ENCODE measurements around the gene PGS1.

PGS1 gene

DNA sequence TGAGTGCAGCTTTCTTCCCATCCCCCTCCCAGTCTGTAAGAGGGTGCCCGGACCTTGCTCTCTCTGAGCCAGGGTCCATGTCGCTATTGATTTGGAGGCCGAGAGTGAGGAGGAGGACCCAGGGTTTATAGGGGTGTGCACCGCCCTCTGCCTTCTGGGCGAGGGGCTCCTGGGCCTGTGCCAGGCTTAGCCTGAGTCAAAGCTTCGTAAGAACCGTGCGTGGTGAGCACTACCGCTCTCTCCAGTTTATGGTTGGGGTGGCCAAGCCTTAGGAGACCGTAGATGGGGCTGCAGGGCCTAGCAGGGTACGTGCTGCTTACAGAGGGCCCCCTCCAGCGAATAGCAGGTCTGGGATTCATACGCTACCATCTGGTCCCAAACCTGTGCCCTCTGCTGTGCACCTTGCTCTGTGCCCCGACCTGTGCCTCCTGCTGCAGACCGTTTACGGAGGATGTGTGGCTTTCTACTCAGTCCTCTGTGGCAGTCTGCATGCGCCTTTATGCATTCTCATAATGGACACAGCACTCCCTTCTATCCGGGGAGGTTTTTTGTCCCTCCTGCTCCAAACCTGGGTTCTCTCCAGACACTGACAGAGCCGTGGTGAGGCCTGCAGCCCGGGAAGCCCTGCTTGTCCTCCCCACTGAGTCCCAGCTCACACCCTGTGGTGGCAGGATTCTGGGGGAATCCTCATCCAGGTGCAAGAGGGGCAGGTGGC, 54.7 kb downstream of the PGS1 start:
- Histone ChIP-seq H3K4me1 (peaks cover 0 to 34% (median 20%) of the 10 kb centered on the region in 10 experiments; a peak in 15 of 20 replicates), H3K27me3 (no peaks in the 10 kb centered on the region), H3K4me2 (peak overlapping the region in 5 of 11 experiments; percentile 32 to 56 (median 48); a peak in 6 of 22 replicates), H3K9me3 (replicated peaks in 1 of 11) (no peaks in the 10 kb centered on the region), H3K27ac (no peak overlapping the region), H4K20me1 (peaks cover 0 to 75% (median 17%) of the 10 kb centered on the region in 11 experiments; a peak in 12 of 22 replicates), H3K9ac (no peak overlapping the region; a peak in 1 of 22 replicates), H3K36me3 (peaks cover 11 to 26% (median 19%) of the 10 kb centered on the region in 11 experiments), H3K4me3 (no peak overlapping the region)
- TF ChIP-seq Cebpa-rat (IDR thresholded peaks at IDR 0.05) = no peak

GRCh38 chr17:78433780-78434335, 55.4 kb downstream of the PGS1 start:
- H3K9me3 ChIP-seq (replicated peaks in 1 of 11) = no peaks in the 10 kb centered on the region
- H3K9ac ChIP-seq = no peak overlapping the region; a peak in 1 of 22 replicates
- H3K27me3 ChIP-seq = no peaks in the 10 kb centered on the region
- H3K4me3 ChIP-seq = no peak overlapping the region
- peaks cover 0 to 34% (median 20%) of the 10 kb centered on the region in 10 experiments; a peak in 15 of 20 replicates for H3K4me1 ChIP-seq
- peaks cover 0 to 68% (median 11%) of the 10 kb centered on the region in 11 experiments; a peak in 10 of 22 replicates for H4K20me1 ChIP-seq
- no peak overlapping the region for H3K27ac ChIP-seq
- peaks cover 7 to 19% (median 13%) of the 10 kb centered on the region in 11 experiments; a peak in 20 of 22 replicates for H3K36me3 ChIP-seq
- H3K4me2 ChIP-seq = no peak overlapping the region
- no peak for TF ChIP-seq Cebpa-rat (IDR thresholded peaks at IDR 0.05)

GRCh38 chr17:78434455-78435329, 56.2 kb downstream of the PGS1 start:
- H3K4me1 ChIP-seq = peaks cover 0 to 34% (median 20%) of the 10 kb centered on the region in 10 experiments; a peak in 15 of 20 replicates
- no peaks in the 10 kb centered on the region for H3K27me3 ChIP-seq
- H3K9me3 ChIP-seq (replicated peaks in 1 of 11) = no peaks in the 10 kb centered on the region
- H3K9ac ChIP-seq = peak overlapping the region in 1 of 11 experiments; percentile 19; a peak in 1 of 22 replicates
- no peak overlapping the region for H3K4me2 ChIP-seq
- H4K20me1 ChIP-seq = peaks cover 0 to 60% (median 6%) of the 10 kb centered on the region in 11 experiments; a peak in 10 of 22 replicates
- H3K36me3 ChIP-seq = peaks cover 0 to 11% (median 5%) of the 10 kb centered on the region in 11 experiments; a peak in 16 of 22 replicates
- TF ChIP-seq Cebpa-rat (IDR thresholded peaks at IDR 0.05) = no peak
- H3K4me3 ChIP-seq = no peak overlapping the region
- no peak overlapping the region for H3K27ac ChIP-seq

DNA sequence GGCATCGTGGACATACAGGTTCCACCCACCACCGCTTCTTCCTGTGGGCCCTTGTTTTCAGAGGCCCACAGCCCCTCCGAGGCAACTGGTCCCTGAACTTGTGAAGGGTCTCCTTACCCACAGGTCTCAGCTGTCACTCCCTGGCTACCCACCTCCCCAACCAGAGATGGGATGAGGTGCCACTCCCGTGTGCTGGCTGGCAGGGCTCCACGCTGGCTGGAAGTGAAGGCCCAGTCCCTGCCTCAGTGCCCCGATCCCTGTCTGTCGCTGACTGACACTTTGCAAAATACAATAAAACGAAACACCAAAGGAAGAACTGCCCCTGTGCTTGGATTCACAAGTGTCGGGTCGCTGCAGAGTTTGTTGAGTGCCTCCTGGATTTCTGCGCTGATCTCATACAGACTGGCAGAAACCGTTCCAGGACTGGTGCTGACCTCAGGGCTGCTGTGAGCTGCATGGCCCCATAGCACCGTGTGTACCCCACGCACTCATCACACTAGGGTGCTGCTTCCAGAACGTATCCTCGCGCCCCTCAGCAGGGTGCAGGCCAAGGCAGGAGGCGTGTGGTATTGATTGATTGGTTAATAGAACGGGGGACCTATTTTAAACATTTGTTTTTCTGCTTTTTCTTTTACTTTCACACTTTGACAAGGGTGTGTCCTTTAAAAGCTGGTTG, 57.0 kb downstream of the PGS1 start:
- peak overlapping the region in 1 of 11 experiments; percentile 19; a peak in 2 of 22 replicates for H3K9ac ChIP-seq
- H3K9me3 ChIP-seq (replicated peaks in 1 of 11) = no peaks in the 10 kb centered on the region
- H3K4me2 ChIP-seq = no peak overlapping the region
- no peak overlapping the region for H3K4me3 ChIP-seq
- H3K36me3 ChIP-seq = 0 out of 22 replicates have a peak, but pooled peaks cover 0 to 3% (median 0%) of the 10 kb centered on the region in 11 experiments
- H4K20me1 ChIP-seq = peaks cover 0 to 52% (median 6%) of the 10 kb centered on the region in 11 experiments; a peak in 9 of 22 replicates
- H3K27me3 ChIP-seq = no peaks in the 10 kb centered on the region
- H3K4me1 ChIP-seq = peaks cover 0 to 35% (median 18%) of the 10 kb centered on the region in 10 experiments; a peak in 15 of 20 replicates
- no peak for TF ChIP-seq Cebpa-rat (IDR thresholded peaks at IDR 0.05)
- no peak overlapping the region for H3K27ac ChIP-seq

DNA sequence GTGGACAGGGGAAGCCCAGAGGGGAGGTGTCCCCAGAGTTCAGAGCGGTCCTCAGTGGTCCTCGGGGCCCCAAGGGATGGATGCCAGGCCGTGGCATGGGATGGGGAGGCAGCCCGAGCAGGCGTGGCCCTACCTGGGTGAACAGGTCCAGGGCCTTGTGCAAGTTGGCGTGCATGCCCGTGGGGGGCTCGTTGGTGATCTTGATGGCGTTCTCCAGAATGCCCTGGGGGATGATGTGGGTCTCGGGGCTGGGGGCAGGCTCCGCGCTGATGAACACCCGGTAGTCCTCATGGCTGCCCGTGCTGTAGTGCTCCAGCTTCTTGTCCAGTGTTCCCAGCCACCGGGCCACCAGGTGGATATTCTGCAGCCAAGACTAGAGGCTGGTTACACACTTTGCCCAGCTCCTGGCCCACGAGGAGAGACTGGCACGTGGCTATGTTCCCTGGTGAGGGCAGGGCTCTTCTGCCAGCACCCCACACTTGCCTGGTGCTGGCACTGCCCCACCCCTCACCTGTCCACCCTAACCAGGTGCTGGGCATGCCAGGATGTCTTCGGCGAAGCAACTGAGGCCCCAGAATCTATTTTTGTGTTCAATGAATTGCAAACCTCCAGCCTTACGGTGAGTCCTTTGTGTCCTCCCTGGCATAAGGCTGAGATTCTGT, 59.2 kb downstream of the PGS1 start:
- TF ChIP-seq Cebpa-rat (IDR thresholded peaks at IDR 0.05) = no peak
- Histone ChIP-seq H3K4me1 (peaks cover under 1 to 37% (median 23%) of the 10 kb centered on the region in 10 experiments; a peak in 17 of 20 replicates), H3K4me2 (no peak overlapping the region), H3K4me3 (no peak overlapping the region), H3K27me3 (no peaks in the 10 kb centered on the region), H3K27ac (no peak overlapping the region), H3K36me3 (no peaks in the 10 kb centered on the region), H3K9ac (no peak overlapping the region), H3K9me3 (replicated peaks in 1 of 11) (no peaks in the 10 kb centered on the region), H4K20me1 (peaks cover 0 to 31% (median 0%) of the 10 kb centered on the region in 11 experiments; a peak in 7 of 22 replicates)

GRCh38 chr17:78438271-78438691, 59.8 kb downstream of the PGS1 start:
- Histone ChIP-seq H3K27ac (no peak overlapping the region), H3K27me3 (no peaks in the 10 kb centered on the region), H3K36me3 (no peaks in the 10 kb centered on the region), H3K4me2 (no peak overlapping the region), H3K4me1 (peaks cover 6 to 33% (median 21%) of the 10 kb centered on the region in 10 experiments; a peak in 17 of 20 replicates), H4K20me1 (peaks cover 0 to 25% (median 0%) of the 10 kb centered on the region in 11 experiments; a peak in 7 of 22 replicates), H3K9ac (no peak overlapping the region), H3K4me3 (no peak overlapping the region), H3K9me3 (replicated peaks in 1 of 11) (no peaks in the 10 kb centered on the region)
- TF ChIP-seq Cebpa-rat (IDR thresholded peaks at IDR 0.05) = no peak

DNA sequence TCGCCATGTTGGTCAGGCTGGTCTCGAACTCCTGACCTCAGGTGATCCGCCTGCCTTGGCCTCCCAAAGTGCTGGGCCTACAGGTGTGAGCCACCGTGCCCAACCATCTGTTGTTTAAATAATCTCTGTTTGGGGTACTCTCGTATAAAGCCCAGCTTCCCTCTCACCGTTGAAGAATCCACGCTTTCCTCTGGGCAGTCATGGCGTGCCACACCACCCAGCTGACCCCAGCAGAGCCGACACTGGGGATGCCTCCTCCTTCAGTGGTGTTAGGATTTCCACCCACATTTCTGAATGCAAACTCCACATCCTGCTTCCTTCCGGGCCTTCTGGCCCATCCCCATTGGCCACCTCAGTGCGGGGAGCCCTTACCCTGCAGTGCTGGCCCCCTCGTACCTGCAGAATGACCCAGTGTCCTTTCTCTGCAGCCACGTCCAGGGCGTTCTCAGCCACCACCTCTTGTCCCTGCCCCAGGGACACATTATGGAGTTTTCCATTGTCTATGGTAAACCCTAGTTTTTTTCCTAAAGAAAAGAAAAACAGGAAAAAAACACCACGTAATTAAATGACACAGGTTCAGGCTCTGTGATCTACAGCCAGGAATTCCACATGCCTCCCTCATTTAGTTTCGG, 60.4 kb downstream of the PGS1 start:
- Histone ChIP-seq H4K20me1 (peaks cover 0 to 20% (median 0%) of the 10 kb centered on the region in 11 experiments; a peak in 4 of 22 replicates), H3K9ac (no peak overlapping the region), H3K4me1 (peaks cover 6 to 30% (median 20%) of the 10 kb centered on the region in 10 experiments; a peak in 17 of 20 replicates), H3K27ac (no peak overlapping the region), H3K4me2 (no peak overlapping the region), H3K36me3 (no peaks in the 10 kb centered on the region), H3K9me3 (replicated peaks in 1 of 11) (no peaks in the 10 kb centered on the region), H3K27me3 (no peaks in the 10 kb centered on the region), H3K4me3 (no peak overlapping the region)
- TF ChIP-seq Cebpa-rat (IDR thresholded peaks at IDR 0.05) = no peak

All from BLaER1 treated with 17β-estradiol and CSF1 and Interleukin-3, amounts not matched to agents 10 nM and 100 nM (cell line).